ENCODE results near the gene PPIP5K2. TPM values are rescaled to one million over a fixed set of nuclear protein-coding genes. Genes with fewer than 3 reads are reported as not detected.
"Not testable (repeated sequence)": the region's sequence is repeated elsewhere in the genome, so short reads cannot be mapped to it uniquely, and the experiment has no call there.

PPIP5K2 gene
- total RNA-seq, result 78.5 and 89.3 TPM in 2 replicates

GRCh38 chr5:103119765-103120606 is at the start of gene PPIP5K2, which contains the start of gene GIN1:
TSS of gene PPIP5K2 (plus strand) at chr5:103120301. CDS start at chr5:103129590, 9,289 bp downstream.
TSS of gene GIN1 (minus strand) at chr5:103120138. CDS start at chr5:103108707, 11,431 bp downstream.
- Histone ChIP-seq H2AFZ (ENCODE audit: low read length) (peak within 1 kb of the TSS; percentile 97), H3K4me2 (ENCODE audit: insufficient read depth, low read length) (peak within 1 kb of the TSS; percentile 88), H3K27ac (ENCODE audit: low read depth, low read length) (peak within 1 kb of the TSS; percentile 98), H3K27me3 (ENCODE audit: insufficient read depth, low read length) (no peaks in the 10 kb centered on the region), H3K79me2 (ENCODE audit: insufficient read depth, low read length) (peaks cover 80% of the 10 kb centered on the region), H3K36me3 (ENCODE audit: insufficient read depth, low read length) (no peaks in the 10 kb centered on the region), H3K9me3 (ENCODE audit: low read depth, low read length) (no peaks in the 10 kb centered on the region), H3K4me1 (ENCODE audit: insufficient read depth, low read length) (peaks cover 7% of the 10 kb centered on the region), H3K4me3 (ENCODE audit: insufficient read depth, low read length) (peak within 1 kb of the TSS; percentile 90), H4K20me1 (ENCODE audit: insufficient read depth, low read length) (no peaks in the 10 kb centered on the region)
- TF ChIP-seq CTCF (IDR thresholded peaks at IDR 0.05; ENCODE audit: extremely low read depth, low read depth, low read length), result no peak
- DNase-seq (ENCODE audit: insufficient read length, low spot score, missing footprints), result peak; percentile 89

- H3K27ac ChIP-seq (ENCODE audit: low read depth, low read length); H3K4me1 ChIP-seq (ENCODE audit: insufficient read depth, low read length); H3K9me3 ChIP-seq (ENCODE audit: low read depth, low read length); H4K20me1 ChIP-seq (ENCODE audit: insufficient read depth, low read length); DNase-seq (ENCODE audit: insufficient read length, low spot score, missing footprints); H3K4me2 ChIP-seq (ENCODE audit: insufficient read depth, low read length); H3K4me3 ChIP-seq (ENCODE audit: insufficient read depth, low read length); H3K79me2 ChIP-seq (ENCODE audit: insufficient read depth, low read length); H2AFZ ChIP-seq (ENCODE audit: low read length); H3K36me3 ChIP-seq (ENCODE audit: insufficient read depth, low read length); H3K27me3 ChIP-seq (ENCODE audit: insufficient read depth, low read length): not testable (repeated sequence)
Measured at GRCh38 chr5:103073500-103073899, 46.6 kb upstream of the PPIP5K2 start.

GRCh38 chr5:103075442-103075841 is 44.7 kb upstream of the PPIP5K2 start:
- H3K27ac ChIP-seq (ENCODE audit: low read depth, low read length), result no peak overlapping the region
- no peak for TF ChIP-seq CTCF (IDR thresholded peaks at IDR 0.05; ENCODE audit: extremely low read depth, low read depth, low read length)
- H3K27me3 ChIP-seq (ENCODE audit: insufficient read depth, low read length), result no peaks in the 10 kb centered on the region
- no peak overlapping the region for H2AFZ ChIP-seq (ENCODE audit: low read length)
- H3K4me1 ChIP-seq (ENCODE audit: insufficient read depth, low read length), result no peaks in the 10 kb centered on the region
- H4K20me1 ChIP-seq (ENCODE audit: insufficient read depth, low read length), result no peaks in the 10 kb centered on the region
- H3K4me3 ChIP-seq (ENCODE audit: insufficient read depth, low read length), result no peak overlapping the region
- no peak for DNase-seq (ENCODE audit: insufficient read length, low spot score, missing footprints)
- peaks cover 2% of the 10 kb centered on the region for H3K9me3 ChIP-seq (ENCODE audit: low read depth, low read length)
- no peaks in the 10 kb centered on the region for H3K79me2 ChIP-seq (ENCODE audit: insufficient read depth, low read length)
- H3K4me2 ChIP-seq (ENCODE audit: insufficient read depth, low read length), result no peak overlapping the region
- H3K36me3 ChIP-seq (ENCODE audit: insufficient read depth, low read length), result no peaks in the 10 kb centered on the region

GRCh38 chr5:103079796-103080195 is 40.3 kb upstream of the PPIP5K2 start:
- no peaks in the 10 kb centered on the region for H3K4me1 ChIP-seq (ENCODE audit: insufficient read depth, low read length)
- no peaks in the 10 kb centered on the region for H4K20me1 ChIP-seq (ENCODE audit: insufficient read depth, low read length)
- peaks cover 2% of the 10 kb centered on the region for H3K9me3 ChIP-seq (ENCODE audit: low read depth, low read length)
- H2AFZ ChIP-seq (ENCODE audit: low read length), result no peak overlapping the region
- no peaks in the 10 kb centered on the region for H3K36me3 ChIP-seq (ENCODE audit: insufficient read depth, low read length)
- no peak overlapping the region for H3K4me3 ChIP-seq (ENCODE audit: insufficient read depth, low read length)
- DNase-seq (ENCODE audit: insufficient read length, low spot score, missing footprints), result no peak
- no peak overlapping the region for H3K4me2 ChIP-seq (ENCODE audit: insufficient read depth, low read length)
- no peak for TF ChIP-seq CTCF (IDR thresholded peaks at IDR 0.05; ENCODE audit: extremely low read depth, low read depth, low read length)
- no peaks in the 10 kb centered on the region for H3K27me3 ChIP-seq (ENCODE audit: insufficient read depth, low read length)
- no peak overlapping the region for H3K27ac ChIP-seq (ENCODE audit: low read depth, low read length)
- H3K79me2 ChIP-seq (ENCODE audit: insufficient read depth, low read length), result no peaks in the 10 kb centered on the region
